HFFc6 (cell line): ENCODE results near the gene CLCN1. TPM values are rescaled to one million over a fixed set of nuclear protein-coding genes. Genes with fewer than 3 reads are reported as not detected.
A peak's percentile ranks its signal among the peaks of the same experiment; 100 is the strongest.

Experiments
- DNase-seq: peaks from one replicate; pipeline ENCODE4 v3.0.0-alpha.2; 2018
- H3K27ac Mint-ChIP-seq: 2 replicates; pipeline ENCODE4 v1.8.0; 2020; ENCODE audit warnings: mild to moderate bottlenecking, mixed read lengths
- H3K27me3 Mint-ChIP-seq: 2 replicates; pipeline ENCODE4 v1.8.0; 2021; ENCODE audit warnings: mild to moderate bottlenecking, moderate library complexity, mixed read lengths; ENCODE audit not compliant: insufficient read depth
- H3K36me3 Mint-ChIP-seq: 2 replicates; pipeline ENCODE4 v1.8.0; 2021; ENCODE audit warnings: low read depth, mixed read lengths
- H3K4me1 Mint-ChIP-seq: 2 replicates; pipeline ENCODE4 v1.8.0; 2020; ENCODE audit warnings: low read depth, mixed read lengths
- H3K4me3 Mint-ChIP-seq: 2 replicates; pipeline ENCODE4 v1.8.0; 2020; ENCODE audit warnings: mild to moderate bottlenecking, moderate library complexity, mixed read lengths
- H3K9me3 Mint-ChIP-seq: 2 replicates; pipeline ENCODE4 v1.8.0; 2020; ENCODE audit warnings: mild to moderate bottlenecking, mixed read lengths
- CTCF ChIP-seq: fragments of 200-600 bp; sonication (generic); IDR thresholded peaks from 2 replicates; pipeline ENCODE4 v1.5.0; 2021; ENCODE audit warnings: antibody characterized with exemption, mild to moderate bottlenecking
- total RNA-seq, 6 experiments: library from RNA; stranded (reverse); fragmentation: NEBNext Ultra II Directional; extraction: Animal tissue kit (Norgen Biotek cat#: 25700); gene quantifications; 2 replicates in 1 of 6; 3 replicates in 5 of 6; pipeline ENCODE4 v1.2.3, GENCODE V29; 2021

The CLCN1 gene
- total RNA-seq, 6 experiments from 2014 or later = not detected

GRCh38 chr7:143373255-143373794 lies 57.4 kb downstream of the CLCN1 start:
- H3K4me3 Mint-ChIP-seq = no peak overlapping the region
- H3K36me3 Mint-ChIP-seq = peaks cover 10% of the 10 kb centered on the region
- H3K9me3 Mint-ChIP-seq = no peaks in the 10 kb centered on the region
- peaks cover 47% of the 10 kb centered on the region for H3K4me1 Mint-ChIP-seq
- no peak overlapping the region for H3K27ac Mint-ChIP-seq
- DNase-seq = no peak
- no peaks in the 10 kb centered on the region; the same call in 1 of the 2 replicates for H3K27me3 Mint-ChIP-seq
- TF ChIP-seq CTCF = peak; percentile 25; the same call in 1 of the 2 replicates

GRCh38 chr7:143374561-143374960 lies 58.6 kb downstream of the CLCN1 start:
- H3K27ac Mint-ChIP-seq = no peak overlapping the region
- no peak for DNase-seq
- no peaks in the 10 kb centered on the region; the same call in 1 of the 2 replicates for H3K27me3 Mint-ChIP-seq
- H3K9me3 Mint-ChIP-seq = peaks cover 6% of the 10 kb centered on the region; the same call in 1 of the 2 replicates
- H3K4me3 Mint-ChIP-seq = no peak overlapping the region
- H3K4me1 Mint-ChIP-seq = peaks cover 56% of the 10 kb centered on the region
- H3K36me3 Mint-ChIP-seq = peaks cover 21% of the 10 kb centered on the region
- TF ChIP-seq CTCF = no peak

GRCh38 chr7:143375298-143376034 lies 59.6 kb downstream of the CLCN1 start:
- Mint-ChIP-seq H3K4me3 (no peak overlapping the region), H3K9me3 (peaks cover 6% of the 10 kb centered on the region; the same call in 1 of the 2 replicates), H3K27ac (peak overlapping the region; percentile 58), H3K36me3 (peaks cover 21% of the 10 kb centered on the region), H3K27me3 (no peaks in the 10 kb centered on the region; the same call in 1 of the 2 replicates), H3K4me1 (peaks cover 55% of the 10 kb centered on the region)
- no peak for TF ChIP-seq CTCF
- DNase-seq = no peak

- no peak for DNase-seq
- peaks cover 21% of the 10 kb centered on the region for H3K36me3 Mint-ChIP-seq
- no peak overlapping the region for H3K4me3 Mint-ChIP-seq
- no peak overlapping the region for H3K27ac Mint-ChIP-seq
- no peaks in the 10 kb centered on the region; the same call in 1 of the 2 replicates for H3K27me3 Mint-ChIP-seq
- TF ChIP-seq CTCF = no peak
- H3K9me3 Mint-ChIP-seq = peaks cover 6% of the 10 kb centered on the region; the same call in 1 of the 2 replicates
- peaks cover 55% of the 10 kb centered on the region for H3K4me1 Mint-ChIP-seq
Measured at GRCh38 chr7:143376396-143376795, 60.5 kb downstream of the CLCN1 start.

GRCh38 chr7:143379611-143380259 lies 63.8 kb downstream of the CLCN1 start:
- peaks cover 42% of the 10 kb centered on the region for H3K4me1 Mint-ChIP-seq
- peak overlapping the region; percentile 89 for H3K4me3 Mint-ChIP-seq
- no peaks in the 10 kb centered on the region; the same call in 1 of the 2 replicates for H3K27me3 Mint-ChIP-seq
- peaks cover 6% of the 10 kb centered on the region; the same call in 1 of the 2 replicates for H3K9me3 Mint-ChIP-seq
- no peak for DNase-seq
- no peak for TF ChIP-seq CTCF
- peaks cover 21% of the 10 kb centered on the region for H3K36me3 Mint-ChIP-seq
- H3K27ac Mint-ChIP-seq = peak overlapping the region; percentile 86
